Stimulated activated naive CD4-positive, alpha-beta T cell treated with Interleukin-2 at 50 U/mL for 16 hours (primary cell): Measurements from ENCODE around the gene ATP5PB.

ENCODE experiments used
- DNase-seq: peaks from one replicate; lab custom pipeline; 2025; lab: John Stamatoyannopoulos, UW

The ATP5PB gene

GRCh38 chr1:111507411-111508201, 58.3 kb downstream of the ATP5PB start:
- DNase-seq = peak; percentile 51

GRCh38 chr1:111509997-111510375, 60.7 kb downstream of the ATP5PB start:
- no peak for DNase-seq

DNA sequence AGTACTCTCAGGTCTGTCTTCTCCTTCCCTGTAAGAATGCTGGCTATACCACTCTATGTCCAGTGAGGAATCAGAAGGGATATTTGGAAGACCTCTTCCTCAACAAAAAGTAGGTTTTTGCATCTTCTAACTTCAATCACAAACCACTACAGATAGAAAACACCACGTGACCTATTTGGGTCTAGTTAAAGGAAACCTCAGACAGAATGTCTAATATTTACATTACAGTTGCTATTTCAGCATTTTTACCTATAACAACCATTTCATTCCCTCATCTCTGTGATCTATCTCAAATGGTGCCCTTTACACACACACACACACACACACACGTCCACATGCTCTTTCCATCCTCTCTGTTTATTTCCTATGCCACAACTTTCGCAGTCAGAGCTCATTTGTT, 62.1 kb downstream of the ATP5PB start:
- DNase-seq = no peak
